Upper lobe of left lung (tissue), 4 donors: ENCODE measurements around the gene ZBED4.

ENCODE experiments used
- CTCF ChIP-seq, 6 experiments: fragments of 450-650 bp in 4 of 6; fragments of 200-600 bp in 2 of 6; sonication (generic) in 2 of 6; IDR thresholded peaks; one replicate each; pipeline ENCODE4 v1.5.1; 2016 to 2019; ENCODE audit warnings: antibody characterized with exemption in 6 of 6
- EP300 ChIP-seq, 4 donors: sonication (generic); formaldehyde crosslinking; IDR thresholded peaks; one replicate each; pipeline ENCODE4 v1.5.1; 2017; ENCODE audit warnings: antibody characterized with exemption in 4 of 4, control low read depth in 2 of 4
- POLR2A ChIP-seq, 4 donors: fragments of 450-650 bp; IDR thresholded peaks; one replicate each; pipeline ENCODE4 v1.5.1; 2016 to 2017; ENCODE audit warnings: antibody characterized with exemption in 4 of 4, mild to moderate bottlenecking in 2 of 4
- POLR2AphosphoS5 ChIP-seq, 2 donors: sonication (generic); formaldehyde crosslinking; IDR thresholded peaks; one replicate each; pipeline ENCODE4 v1.5.1; 2017; ENCODE audit warnings: antibody characterized with exemption in 2 of 2

- TF ChIP-seq POLR2A (IDR thresholded peaks at IDR 0.05) (no peak), CTCF (IDR thresholded peaks at IDR 0.05) (no peak), POLR2AphosphoS5 (IDR thresholded peaks at IDR 0.05) (no peak), EP300 (IDR thresholded peaks at IDR 0.05) (no peak)
Measured at GRCh38 chr22:49807129-49807528, 46.5 kb upstream of the ZBED4 start.
